ENCODE results near the gene CXorf66.
"Not testable (repeated sequence)": the region's sequence is repeated elsewhere in the genome, so short reads cannot be mapped to it uniquely, and the experiment has no call there.

The CXorf66 gene

DNA sequence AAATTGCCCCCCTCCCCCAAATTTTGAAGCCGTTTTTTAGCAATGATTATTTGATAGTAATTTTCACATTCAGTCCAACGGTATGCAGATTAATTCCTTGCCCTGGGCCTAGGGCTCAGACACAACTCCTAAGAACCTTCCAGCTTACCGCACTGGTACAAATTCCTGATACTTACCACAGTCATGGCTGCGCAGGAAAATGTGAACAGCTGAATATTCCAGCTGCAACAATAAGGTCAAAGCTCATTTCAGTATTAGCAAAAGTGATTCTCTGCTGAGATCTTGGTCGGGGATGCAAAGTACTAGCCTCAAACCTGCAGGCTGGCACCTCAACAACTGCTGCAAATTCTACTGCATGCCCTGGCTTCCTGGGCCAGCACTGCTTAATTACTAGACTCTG is 35.4 kb downstream of the CXorf66 start:
- Histone ChIP-seq H3K36me3 (ENCODE audit: control insufficient read depth, insufficient read depth, low read length) (no peaks in the 10 kb centered on the region), H3K4me3 (ENCODE audit: extremely low read depth, insufficient read depth, low read length, poor library complexity, severe bottlenecking) (no peak overlapping the region), H3K4me1 (ENCODE audit: control insufficient read depth, insufficient read depth, low read length, poor library complexity, severe bottlenecking) (no peaks in the 10 kb centered on the region), H3K9me3 (ENCODE audit: control insufficient read depth, low read length) (no peaks in the 10 kb centered on the region), H3K27ac (ENCODE audit: low read depth, low read length, severe bottlenecking) (no peak overlapping the region)
- WGBS, 2 experiments (ENCODE audit: insufficient coverage in 2 of 2) = 60 to 67% methylated on average over 3 to 4 of the region's 5 CpGs

DNA sequence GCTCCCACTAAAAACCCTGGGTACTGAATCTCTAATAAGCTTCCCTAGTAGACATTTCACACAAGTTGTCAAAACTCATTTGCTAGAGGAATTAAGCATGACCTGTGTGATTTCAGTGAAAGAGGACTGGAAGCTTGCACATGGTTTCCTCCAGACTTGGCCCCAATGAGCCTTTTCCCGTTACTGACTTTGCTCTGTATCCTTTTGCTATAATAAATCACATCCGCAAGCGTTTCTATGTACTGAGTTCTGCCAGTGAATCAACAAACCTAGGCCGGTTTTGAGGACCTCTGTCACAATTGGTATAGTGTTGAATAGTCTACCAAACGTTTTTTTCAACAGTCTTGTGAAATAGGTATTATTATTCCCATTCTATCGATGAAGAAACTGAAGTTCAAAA is 40.6 kb downstream of the CXorf66 start:
- no peak overlapping the region for H3K4me3 ChIP-seq (ENCODE audit: extremely low read depth, insufficient read depth, low read length, poor library complexity, severe bottlenecking)
- H3K9me3 ChIP-seq (ENCODE audit: control insufficient read depth, low read length) = no peaks in the 10 kb centered on the region
- no peaks in the 10 kb centered on the region for H3K4me1 ChIP-seq (ENCODE audit: control insufficient read depth, insufficient read depth, low read length, poor library complexity, severe bottlenecking)
- WGBS, 2 experiments (ENCODE audit: insufficient coverage in 2 of 2) = no CpG with 5 or more reads among the region's 6 CpGs
- no peak overlapping the region for H3K27ac ChIP-seq (ENCODE audit: low read depth, low read length, severe bottlenecking)
- no peaks in the 10 kb centered on the region for H3K36me3 ChIP-seq (ENCODE audit: control insufficient read depth, insufficient read depth, low read length)

DNA sequence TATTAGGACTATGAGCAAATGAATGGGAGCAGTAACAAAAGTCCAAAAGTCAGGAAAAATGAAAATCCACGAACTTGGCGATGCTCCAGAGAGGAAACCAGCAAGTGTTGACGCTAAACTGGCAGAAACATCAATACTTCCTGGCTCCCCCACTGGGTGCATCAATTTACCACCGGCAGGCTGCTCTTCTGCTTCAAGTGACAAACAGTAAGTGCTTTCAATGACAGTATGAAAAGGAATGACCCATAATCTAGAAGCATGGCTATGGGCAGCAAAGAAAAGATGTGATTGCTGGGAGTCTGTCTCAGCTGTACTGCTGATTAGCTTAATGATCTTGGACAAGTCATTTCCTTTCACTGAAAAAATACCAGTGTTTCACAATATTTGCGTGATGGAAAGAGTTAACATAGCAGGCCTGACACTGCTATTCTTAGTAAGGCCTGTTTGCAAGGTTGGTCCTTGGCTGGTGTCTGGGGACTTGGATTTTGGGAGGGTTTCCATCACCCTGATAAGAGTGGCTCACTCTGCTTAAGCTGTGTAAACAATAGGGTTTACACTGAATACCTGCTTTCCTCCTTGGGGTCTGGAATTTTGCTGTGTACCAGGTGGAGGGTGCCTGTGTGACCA is 41.1 kb downstream of the CXorf66 start:
- Histone ChIP-seq H3K9me3 (ENCODE audit: control insufficient read depth, low read length) (no peaks in the 10 kb centered on the region), H3K27ac (ENCODE audit: low read depth, low read length, severe bottlenecking) (no peak overlapping the region), H3K36me3 (ENCODE audit: control insufficient read depth, insufficient read depth, low read length) (no peaks in the 10 kb centered on the region), H3K4me3 (ENCODE audit: extremely low read depth, insufficient read depth, low read length, poor library complexity, severe bottlenecking) (no peak overlapping the region), H3K4me1 (ENCODE audit: control insufficient read depth, insufficient read depth, low read length, poor library complexity, severe bottlenecking) (no peaks in the 10 kb centered on the region)
- WGBS, 2 experiments (ENCODE audit: insufficient coverage in 2 of 2) = 79 to 80% methylated on average over 2 to 4 of the region's 5 CpGs

DNA sequence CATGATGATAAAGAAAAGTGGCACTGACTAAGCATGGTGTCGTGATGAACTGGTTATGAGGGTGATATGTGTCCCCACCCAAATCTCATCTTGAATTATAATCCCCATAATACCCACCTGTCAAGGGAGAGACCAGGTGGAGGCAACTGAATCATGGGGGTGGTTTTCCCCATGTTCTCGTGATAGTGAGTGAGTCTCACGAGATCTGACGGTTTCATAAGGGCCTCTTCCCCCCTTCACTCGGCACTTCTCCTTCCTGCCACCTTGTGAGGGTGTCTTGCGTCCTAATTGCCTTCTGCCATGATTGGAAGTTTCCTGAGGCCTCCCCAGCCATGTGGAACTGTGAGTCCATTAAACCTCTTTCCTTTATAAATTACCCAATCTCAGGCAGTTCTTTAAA is 44.2 kb downstream of the CXorf66 start:
- not testable (repeated sequence) for H3K36me3 ChIP-seq (ENCODE audit: control insufficient read depth, insufficient read depth, low read length); H3K27ac ChIP-seq (ENCODE audit: low read depth, low read length, severe bottlenecking); H3K9me3 ChIP-seq (ENCODE audit: control insufficient read depth, low read length); H3K4me3 ChIP-seq (ENCODE audit: extremely low read depth, insufficient read depth, low read length, poor library complexity, severe bottlenecking); H3K4me1 ChIP-seq (ENCODE audit: control insufficient read depth, insufficient read depth, low read length, poor library complexity, severe bottlenecking)
- 100% methylated on average over 1 of the region's 6 CpGs; no CpG with 5 or more reads in 1 of the 2 experiments for WGBS, 2 experiments (ENCODE audit: insufficient coverage in 2 of 2)

DNA sequence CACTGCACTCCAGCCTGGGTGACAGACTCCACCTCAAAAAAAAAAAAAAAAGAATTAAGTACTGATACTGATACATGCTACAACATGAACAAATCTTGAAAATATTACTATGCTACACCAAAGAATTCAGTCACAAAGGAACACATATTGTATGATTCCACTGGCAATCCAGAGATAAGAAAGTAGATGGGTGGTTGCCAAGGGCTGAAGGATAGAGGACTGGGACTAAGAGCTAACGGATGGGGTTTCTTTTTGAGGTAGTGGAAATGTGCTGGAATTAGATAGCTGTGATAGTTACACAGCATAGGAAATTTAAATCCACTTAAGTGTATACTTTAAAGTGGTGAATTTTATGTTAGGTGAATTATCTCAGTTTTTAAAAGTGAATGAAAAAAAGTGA is 45.0 kb downstream of the CXorf66 start:
- Histone ChIP-seq H3K4me3 (ENCODE audit: extremely low read depth, insufficient read depth, low read length, poor library complexity, severe bottlenecking) (no peak overlapping the region), H3K4me1 (ENCODE audit: control insufficient read depth, insufficient read depth, low read length, poor library complexity, severe bottlenecking) (no peaks in the 10 kb centered on the region)
- no CpG with 5 or more reads among the region's 1 CpG for WGBS, 2 experiments (ENCODE audit: insufficient coverage in 2 of 2)

DNA sequence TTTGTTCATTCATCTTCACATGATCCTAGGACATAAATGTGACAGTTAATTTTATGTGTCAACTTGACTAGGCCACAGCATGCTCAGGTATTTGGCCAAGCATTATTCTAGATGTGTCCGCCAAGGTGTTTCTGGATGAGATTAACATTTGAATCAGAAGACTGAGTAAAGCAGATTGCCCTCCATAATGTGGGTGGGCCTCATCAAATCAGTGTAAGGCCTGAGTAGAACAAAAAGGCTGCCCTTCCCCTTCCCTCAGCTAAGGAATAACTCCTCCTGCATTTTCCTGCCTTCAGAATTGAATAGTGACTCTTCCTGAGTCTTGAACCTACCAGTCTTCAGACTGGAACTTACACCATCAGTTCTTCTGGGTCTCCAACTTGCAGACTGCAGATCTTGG is 50.9 kb downstream of the CXorf66 start:
- H3K36me3 ChIP-seq (ENCODE audit: control insufficient read depth, insufficient read depth, low read length) = no peaks in the 10 kb centered on the region
- no peak overlapping the region for H3K4me3 ChIP-seq (ENCODE audit: extremely low read depth, insufficient read depth, low read length, poor library complexity, severe bottlenecking)
- no peak overlapping the region for H3K27ac ChIP-seq (ENCODE audit: low read depth, low read length, severe bottlenecking)
- no peaks in the 10 kb centered on the region for H3K9me3 ChIP-seq (ENCODE audit: control insufficient read depth, low read length)
- WGBS, 2 experiments (ENCODE audit: insufficient coverage in 2 of 2) = no CpG with 5 or more reads among the region's 1 CpG
- no peaks in the 10 kb centered on the region for H3K4me1 ChIP-seq (ENCODE audit: control insufficient read depth, insufficient read depth, low read length, poor library complexity, severe bottlenecking)

More for the DNA sequence above, 45.0 kb downstream of the CXorf66 start:
- Histone ChIP-seq H3K36me3 (ENCODE audit: control insufficient read depth, insufficient read depth, low read length) (no peaks in the 10 kb centered on the region), H3K27ac (ENCODE audit: low read depth, low read length, severe bottlenecking) (no peak overlapping the region), H3K9me3 (ENCODE audit: control insufficient read depth, low read length) (no peaks in the 10 kb centered on the region)

DNA sequence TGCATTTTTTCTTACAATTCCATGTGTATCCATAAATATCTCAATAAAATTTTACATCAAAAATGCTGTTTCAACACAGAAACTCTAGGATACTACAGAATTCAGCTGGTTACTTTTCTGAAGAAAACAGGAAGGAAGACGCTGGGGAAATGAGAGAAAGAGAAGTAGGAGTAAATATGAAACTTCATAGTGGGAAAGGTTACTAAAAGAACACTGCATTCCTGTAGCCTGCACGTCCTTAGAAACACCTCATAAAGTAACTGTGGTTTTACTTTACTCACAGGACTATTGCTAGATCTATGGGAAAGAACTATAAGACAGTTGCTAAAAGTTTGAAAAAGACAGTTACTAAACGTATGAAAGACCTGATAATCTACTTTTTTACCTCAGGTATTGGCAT is 55.6 kb downstream of the CXorf66 start:
- Histone ChIP-seq H3K27ac (ENCODE audit: low read depth, low read length, severe bottlenecking) (no peak overlapping the region), H3K9me3 (ENCODE audit: control insufficient read depth, low read length) (no peaks in the 10 kb centered on the region), H3K4me3 (ENCODE audit: extremely low read depth, insufficient read depth, low read length, poor library complexity, severe bottlenecking) (no peak overlapping the region), H3K36me3 (ENCODE audit: control insufficient read depth, insufficient read depth, low read length) (no peaks in the 10 kb centered on the region), H3K4me1 (ENCODE audit: control insufficient read depth, insufficient read depth, low read length, poor library complexity, severe bottlenecking) (peaks cover 8% of the 10 kb centered on the region)
- no CpG with 5 or more reads among the region's 3 CpGs for WGBS, 2 experiments (ENCODE audit: insufficient coverage in 2 of 2)

DNA sequence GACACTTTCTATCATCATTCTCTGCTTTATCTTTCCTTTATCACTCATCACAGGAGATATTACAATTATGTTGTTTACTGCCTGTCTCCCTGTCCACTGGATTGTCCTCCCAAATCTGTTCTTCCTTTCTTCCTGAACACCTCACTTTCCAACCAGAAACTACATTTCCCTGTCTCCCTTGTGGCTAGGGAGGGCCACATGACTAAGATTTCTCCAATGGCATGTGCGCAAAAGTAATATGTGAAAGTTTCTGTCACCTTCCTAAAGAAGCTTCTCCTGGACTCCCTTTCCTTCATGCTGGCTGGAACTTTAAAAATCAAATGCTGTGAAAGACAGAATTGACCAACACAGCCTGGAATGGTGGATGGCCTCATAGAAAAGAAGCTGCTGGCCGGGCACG is 58.2 kb downstream of the CXorf66 start:
- Histone ChIP-seq H3K36me3 (ENCODE audit: control insufficient read depth, insufficient read depth, low read length) (no peaks in the 10 kb centered on the region), H3K9me3 (ENCODE audit: control insufficient read depth, low read length) (no peaks in the 10 kb centered on the region)
- WGBS, 2 experiments (ENCODE audit: insufficient coverage in 2 of 2) = 100% methylated on average over 2 of the region's 3 CpGs; no CpG with 5 or more reads in 1 of the 2 experiments

DNA sequence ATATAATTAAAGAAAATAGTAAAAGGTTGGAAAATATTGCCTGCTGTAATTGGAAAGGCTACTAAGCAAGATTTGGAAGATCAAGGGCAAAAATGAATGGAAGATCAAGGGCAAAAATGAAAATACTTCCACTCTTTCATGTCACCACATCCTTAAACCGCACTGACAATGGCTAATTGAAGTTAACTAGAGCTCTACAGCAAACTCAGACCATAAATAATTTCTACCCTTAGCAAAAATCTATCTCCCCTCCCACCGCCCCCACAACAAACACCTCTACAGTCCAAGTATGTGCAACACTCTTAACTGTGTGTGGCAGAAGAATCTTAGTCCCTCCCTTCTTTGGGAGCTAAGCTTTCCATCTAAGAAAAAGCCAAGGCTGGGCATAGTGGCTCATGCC is 59.6 kb downstream of the CXorf66 start:
- 86% methylated on average over 1 of the region's 2 CpGs; no CpG with 5 or more reads in 1 of the 2 experiments for WGBS, 2 experiments (ENCODE audit: insufficient coverage in 2 of 2)
- no peaks in the 10 kb centered on the region for H3K36me3 ChIP-seq (ENCODE audit: control insufficient read depth, insufficient read depth, low read length)
- no peaks in the 10 kb centered on the region for H3K9me3 ChIP-seq (ENCODE audit: control insufficient read depth, low read length)
- peaks cover 11% of the 10 kb centered on the region for H3K4me1 ChIP-seq (ENCODE audit: control insufficient read depth, insufficient read depth, low read length, poor library complexity, severe bottlenecking)
- H3K4me3 ChIP-seq (ENCODE audit: extremely low read depth, insufficient read depth, low read length, poor library complexity, severe bottlenecking) = no peak overlapping the region
- H3K27ac ChIP-seq (ENCODE audit: low read depth, low read length, severe bottlenecking) = no peak overlapping the region

More for the DNA sequence above, 58.2 kb downstream of the CXorf66 start:
- Histone ChIP-seq H3K27ac (ENCODE audit: low read depth, low read length, severe bottlenecking) (no peak overlapping the region), H3K4me1 (ENCODE audit: control insufficient read depth, insufficient read depth, low read length, poor library complexity, severe bottlenecking) (peaks cover 11% of the 10 kb centered on the region), H3K4me3 (ENCODE audit: extremely low read depth, insufficient read depth, low read length, poor library complexity, severe bottlenecking) (no peak overlapping the region)

All from mesodermal cell (in vitro differentiated cells).